CD4-positive, alpha-beta T cell treated with Interleukin-2 at 100 ng/mL for 4 hours (primary cell): ENCODE measurements around the gene ASGR2.

ENCODE experiments used
- DNase-seq: peaks from one replicate; pipeline ENCODE4 v3.0.0-alpha.2; 2020; ENCODE audit warnings: low spot score

Gene ASGR2

GRCh38 chr17:7060165-7060891 is 54.3 kb downstream of the ASGR2 start:
- DNase-seq, result no peak

DNA sequence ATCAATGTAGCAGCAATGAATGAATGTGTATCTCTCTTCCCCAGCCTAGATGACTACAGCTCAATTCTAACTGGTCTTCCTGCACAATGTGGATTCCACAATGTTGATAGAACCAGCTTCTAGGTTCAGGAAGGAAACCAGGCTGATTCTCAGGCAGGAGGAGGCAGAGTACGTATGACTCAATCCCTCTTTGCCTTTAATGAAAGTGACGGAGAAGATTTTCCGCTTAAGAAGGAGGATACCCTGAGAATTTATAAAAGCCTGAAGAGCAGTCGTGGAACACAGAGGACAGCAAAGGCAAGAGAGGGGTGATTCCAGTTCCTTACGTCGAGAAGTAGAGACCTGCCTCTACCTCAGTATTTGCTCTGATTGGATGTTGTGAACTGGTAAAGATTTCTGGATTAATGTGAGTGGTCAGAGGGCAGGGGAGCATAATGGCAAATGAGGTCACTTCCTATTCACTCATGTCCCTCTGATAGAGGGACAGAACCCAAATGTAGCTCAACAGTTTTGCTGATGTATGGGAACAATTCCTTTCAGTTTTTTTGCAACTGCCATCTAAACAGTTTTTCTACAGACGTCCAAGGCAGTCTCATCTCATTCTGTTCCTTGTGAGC is 55.7 kb downstream of the ASGR2 start:
- DNase-seq, result no peak

GRCh38 chr17:7056386-7056785 is 58.2 kb downstream of the ASGR2 start:
- DNase-seq, result no peak
